Measurements from ENCODE around the gene RPS6KA5. TPM values are rescaled to one million over a fixed set of nuclear protein-coding genes. Genes with fewer than 3 reads are reported as not detected.

RPS6KA5 gene
- total RNA-seq, 1 experiment from 2014 or later = 3.8 TPM

DNA sequence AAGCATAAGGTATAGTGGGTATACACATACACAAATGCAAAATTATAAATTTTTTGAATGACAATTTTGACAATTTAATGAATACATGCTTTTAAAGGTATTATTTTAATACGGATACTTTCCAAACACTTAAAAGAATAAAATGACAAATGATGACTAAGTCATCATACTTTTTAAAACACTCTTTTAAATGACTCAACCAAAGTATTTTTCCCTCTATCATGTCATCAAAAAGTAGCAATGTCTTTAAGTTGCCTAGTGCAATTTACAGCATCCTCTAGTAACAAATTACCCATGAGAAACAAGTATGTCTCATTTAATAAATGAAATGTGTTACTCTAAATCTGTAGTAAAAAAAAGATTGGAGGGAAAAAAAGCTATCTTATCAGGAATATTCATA, 73.3 kb downstream of the RPS6KA5 start:
- no peaks in the 10 kb centered on the region for H3K27me3 ChIP-seq (ENCODE audit: insufficient read depth, low read length)

More for the DNA sequence above, 73.3 kb downstream of the RPS6KA5 start:
- no peaks in the 10 kb centered on the region for H3K23me2 ChIP-seq (ENCODE audit: insufficient read length, low read depth, low read length, poor library complexity, severe bottlenecking)
- H3K79me2 ChIP-seq (ENCODE audit: insufficient read depth, low read length) = no peaks in the 10 kb centered on the region
- no peak overlapping the region for H2BK12ac ChIP-seq (ENCODE audit: insufficient read length, low read depth, low read length)
- H3K18ac ChIP-seq (ENCODE audit: insufficient read length, low read depth, low read length) = no peak overlapping the region
- no peak overlapping the region for H3K14ac ChIP-seq (ENCODE audit: insufficient read depth, low read length)
- no peaks in the 10 kb centered on the region for H3K9me3 ChIP-seq (ENCODE audit: control insufficient read depth, low read depth, low read length)
- H3K4me1 Mint-ChIP-seq = peaks cover 0 to 3% of the 10 kb centered on the region in 2 experiments; a peak in 1 of 4 replicates
- H3K4me2 ChIP-seq (ENCODE audit: insufficient read depth, insufficient read length, low read length) = no peak overlapping the region
- H2BK120ac ChIP-seq (ENCODE audit: low read depth, low read length, poor library complexity, severe bottlenecking) = no peak overlapping the region
- H3K27ac Mint-ChIP-seq = no peak overlapping the region
- H3K4me1 ChIP-seq (ENCODE audit: insufficient read depth, low read length) = no peaks in the 10 kb centered on the region
- H3K4me3 Mint-ChIP-seq = no peak overlapping the region
- H3K27me3 Mint-ChIP-seq (ENCODE audit: low read depth) = no peaks in the 10 kb centered on the region
- H2AK5ac ChIP-seq (ENCODE audit: insufficient read length, low read length) = no peak overlapping the region
- no CpG with 5 or more reads among the region's 1 CpG for WGBS (ENCODE audit: extremely low coverage, insufficient read length, low lambda C conversion rate)
- H2BK5ac ChIP-seq (ENCODE audit: insufficient read length, low read length) = no peak overlapping the region
- no peak overlapping the region for H4K5ac ChIP-seq (ENCODE audit: insufficient read length, low read depth, low read length)
- H2BK15ac ChIP-seq (ENCODE audit: low read depth, low read length) = no peak overlapping the region
- no peaks in the 10 kb centered on the region; a peak in 1 of 5 replicates for H3K9me3 Mint-ChIP-seq
- H3K27ac ChIP-seq (ENCODE audit: insufficient read length, low read depth, low read length) = no peak overlapping the region
- H3K23ac ChIP-seq (ENCODE audit: insufficient read length, low read depth, low read length) = no peak overlapping the region
- no peak overlapping the region for H4K8ac ChIP-seq (replicated peaks; ENCODE audit: insufficient read length, low read depth, low read length)
- H3K9ac ChIP-seq (ENCODE audit: extremely low read depth, insufficient read length, low read length) = no peak overlapping the region
- no peak overlapping the region for H4K91ac ChIP-seq (ENCODE audit: insufficient read length, low read depth, low read length)
- H2BK20ac ChIP-seq (ENCODE audit: low read depth, low read length, poor library complexity, severe bottlenecking) = no peak overlapping the region
- H3K4ac ChIP-seq (ENCODE audit: low read depth, low read length) = no peak overlapping the region
- H2AFZ ChIP-seq (ENCODE audit: low read length) = no peak overlapping the region
- H3K56ac ChIP-seq (ENCODE audit: insufficient read length, low read depth, low read length) = no peak overlapping the region
- DNase-seq = no peak
- TF ChIP-seq, protein P1, sequence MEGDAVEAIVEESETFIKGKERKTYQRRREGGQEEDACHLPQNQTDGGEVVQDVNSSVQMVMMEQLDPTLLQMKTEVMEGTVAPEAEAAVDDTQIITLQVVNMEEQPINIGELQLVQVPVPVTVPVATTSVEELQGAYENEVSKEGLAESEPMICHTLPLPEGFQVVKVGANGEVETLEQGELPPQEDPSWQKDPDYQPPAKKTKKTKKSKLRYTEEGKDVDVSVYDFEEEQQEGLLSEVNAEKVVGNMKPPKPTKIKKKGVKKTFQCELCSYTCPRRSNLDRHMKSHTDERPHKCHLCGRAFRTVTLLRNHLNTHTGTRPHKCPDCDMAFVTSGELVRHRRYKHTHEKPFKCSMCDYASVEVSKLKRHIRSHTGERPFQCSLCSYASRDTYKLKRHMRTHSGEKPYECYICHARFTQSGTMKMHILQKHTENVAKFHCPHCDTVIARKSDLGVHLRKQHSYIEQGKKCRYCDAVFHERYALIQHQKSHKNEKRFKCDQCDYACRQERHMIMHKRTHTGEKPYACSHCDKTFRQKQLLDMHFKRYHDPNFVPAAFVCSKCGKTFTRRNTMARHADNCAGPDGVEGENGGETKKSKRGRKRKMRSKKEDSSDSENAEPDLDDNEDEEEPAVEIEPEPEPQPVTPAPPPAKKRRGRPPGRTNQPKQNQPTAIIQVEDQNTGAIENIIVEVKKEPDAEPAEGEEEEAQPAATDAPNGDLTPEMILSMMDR (conservative IDR thresholded peaks at IDR 0.05) = no peak
- H3T11ph ChIP-seq (ENCODE audit: low read length) = no peak overlapping the region
- H3K36me3 Mint-ChIP-seq (ENCODE audit: insufficient read depth in 1 of 3, low read depth in 3 of 3) = no peaks in the 10 kb centered on the region
- no peaks in the 10 kb centered on the region for H4K20me1 ChIP-seq (ENCODE audit: control insufficient read depth, insufficient read depth, insufficient read length)
- no peaks in the 10 kb centered on the region for H3K79me1 ChIP-seq (ENCODE audit: insufficient read depth, low read depth, low read length, poor library complexity, severe bottlenecking)
